ENCODE measurements around the gene NEDD9.

The NEDD9 gene

DNA sequence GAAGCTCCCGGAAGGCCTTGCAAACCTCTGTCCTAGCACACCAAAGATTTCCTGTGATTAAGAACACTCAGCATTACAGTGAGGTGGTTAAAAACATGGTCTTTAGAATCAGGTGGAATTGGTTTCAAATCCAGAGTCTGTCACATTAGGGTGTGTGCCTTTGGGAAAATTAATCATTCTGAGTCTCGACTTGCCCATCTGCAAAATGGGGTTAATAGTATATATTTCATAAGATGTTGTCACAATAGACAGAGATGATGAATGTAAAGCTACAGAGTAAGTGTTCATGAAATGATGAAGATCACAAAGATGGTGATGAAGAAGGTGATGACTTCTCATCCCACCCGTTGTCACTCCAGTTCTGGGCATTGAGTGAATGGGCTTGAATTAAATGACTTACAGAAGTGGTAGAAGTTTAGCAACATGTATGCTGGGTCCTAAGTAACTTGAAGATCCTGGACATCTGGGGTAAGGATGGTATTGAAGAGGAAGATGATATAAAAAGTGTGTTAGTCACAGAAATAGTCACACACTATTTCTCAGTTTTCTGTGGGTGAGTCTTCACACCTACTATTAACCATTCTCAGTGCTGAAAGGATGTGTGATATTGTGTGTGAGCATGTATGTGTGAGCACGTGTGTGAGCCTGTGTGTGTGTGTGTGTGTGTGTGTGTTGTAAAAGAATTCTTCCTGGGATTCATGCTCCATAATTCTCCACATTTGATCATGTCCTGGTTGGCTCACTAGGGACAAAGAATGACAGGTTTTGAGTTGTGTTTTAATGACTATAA lies 28.0 kb upstream of the NEDD9 start:
- Histone ChIP-seq H3K4me3 (ENCODE audit: low read length) (no peak overlapping the region), H3K4me1 (ENCODE audit: low read length) (peaks cover 10% of the 10 kb centered on the region), H3K79me2 (ENCODE audit: low read length) (0 out of 2 replicates have a peak, but pooled peaks cover 5% of the 10 kb centered on the region), H3K4me2 (ENCODE audit: low read length) (no peak overlapping the region), H3K27ac (ENCODE audit: low read length) (no peak overlapping the region), H3K27me3 (ENCODE audit: low read depth, low read length) (no peaks in the 10 kb centered on the region), H3K9me3 (ENCODE audit: insufficient read depth, low read length) (no peaks in the 10 kb centered on the region), H3K36me3 (replicated peaks; ENCODE audit: low read depth, low read length) (peaks cover 35% of the 10 kb centered on the region), H4K20me1 (ENCODE audit: insufficient read depth, low read length) (peaks cover 9% of the 10 kb centered on the region; the same call in 1 of the 2 replicates), H2AFZ (ENCODE audit: low read depth, low read length) (no peak overlapping the region), H3K9ac (ENCODE audit: low read length) (no peak overlapping the region)
- no peak for TF ChIP-seq CTCF (IDR thresholded peaks at IDR 0.05; ENCODE audit: low read depth, low read length)
- TF ChIP-seq EZH2phosphoT487 (IDR thresholded peaks at IDR 0.05; ENCODE audit: low read depth): no peak

DNA sequence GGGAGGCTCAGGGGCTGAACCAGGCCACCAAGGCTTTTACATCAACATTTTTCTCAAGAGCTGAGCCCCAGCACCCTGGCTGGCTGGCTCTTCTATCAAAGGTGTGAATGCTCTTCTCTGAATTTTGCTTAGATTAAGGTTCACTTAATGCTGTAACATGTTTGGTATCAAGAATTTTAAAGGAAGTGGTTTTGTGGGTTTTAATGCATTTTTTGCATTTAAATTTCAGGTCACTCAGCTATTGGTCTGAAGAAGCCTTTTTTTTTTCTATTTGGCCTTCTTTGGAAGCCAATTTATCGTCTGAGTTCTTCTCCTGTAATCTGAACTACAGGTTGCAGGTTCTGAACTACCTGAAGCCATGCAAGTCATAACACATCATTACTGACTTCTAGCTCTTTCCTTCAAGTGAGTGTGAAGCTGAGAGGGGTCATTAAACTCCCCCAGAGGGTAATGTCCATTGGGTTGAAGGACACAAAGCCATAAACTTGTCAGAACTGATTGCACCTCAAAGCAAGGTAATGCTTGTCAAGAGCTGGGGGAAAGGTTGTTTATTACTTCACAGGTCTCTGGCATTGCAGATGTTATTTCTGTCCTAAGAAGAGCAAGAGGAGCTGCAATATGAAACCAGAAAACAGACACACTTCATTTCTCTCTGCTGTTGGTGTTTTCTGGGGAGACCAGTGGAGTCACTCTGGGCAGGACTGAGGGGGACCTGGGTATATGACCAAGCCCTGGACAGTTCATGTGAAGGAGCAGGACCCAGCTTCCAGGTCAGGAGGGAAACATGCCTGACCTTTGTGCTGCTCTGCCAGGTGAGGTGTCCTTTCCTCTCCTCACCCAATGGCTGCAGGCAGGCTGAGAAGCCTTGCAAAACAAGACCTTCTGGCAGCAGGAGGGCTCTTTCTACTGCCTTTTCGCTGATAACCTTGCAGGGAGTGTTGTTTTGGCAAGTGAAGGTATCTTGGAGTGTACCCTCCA lies 26.1 kb upstream of the NEDD9 start:
- H3K27me3 ChIP-seq (ENCODE audit: low read depth, low read length): no peaks in the 10 kb centered on the region
- H3K4me1 ChIP-seq (ENCODE audit: low read length): peaks cover 10% of the 10 kb centered on the region
- no peaks in the 10 kb centered on the region for H3K9me3 ChIP-seq (ENCODE audit: insufficient read depth, low read length)
- H3K4me2 ChIP-seq (ENCODE audit: low read length): no peak overlapping the region
- no peak overlapping the region for H3K9ac ChIP-seq (ENCODE audit: low read length)
- TF ChIP-seq EZH2phosphoT487 (IDR thresholded peaks at IDR 0.05; ENCODE audit: low read depth) (no peak), CTCF (IDR thresholded peaks at IDR 0.05; ENCODE audit: low read depth, low read length) (no peak)
- H3K27ac ChIP-seq (ENCODE audit: low read length): no peak overlapping the region
- no peak overlapping the region for H2AFZ ChIP-seq (ENCODE audit: low read depth, low read length)
- H3K79me2 ChIP-seq (ENCODE audit: low read length): 0 out of 2 replicates have a peak, but pooled peaks cover 5% of the 10 kb centered on the region
- peaks cover 21% of the 10 kb centered on the region for H3K36me3 ChIP-seq (replicated peaks; ENCODE audit: low read depth, low read length)
- peaks cover 9% of the 10 kb centered on the region; the same call in 1 of the 2 replicates for H4K20me1 ChIP-seq (ENCODE audit: insufficient read depth, low read length)
- no peak overlapping the region for H3K4me3 ChIP-seq (ENCODE audit: low read length)

DNA sequence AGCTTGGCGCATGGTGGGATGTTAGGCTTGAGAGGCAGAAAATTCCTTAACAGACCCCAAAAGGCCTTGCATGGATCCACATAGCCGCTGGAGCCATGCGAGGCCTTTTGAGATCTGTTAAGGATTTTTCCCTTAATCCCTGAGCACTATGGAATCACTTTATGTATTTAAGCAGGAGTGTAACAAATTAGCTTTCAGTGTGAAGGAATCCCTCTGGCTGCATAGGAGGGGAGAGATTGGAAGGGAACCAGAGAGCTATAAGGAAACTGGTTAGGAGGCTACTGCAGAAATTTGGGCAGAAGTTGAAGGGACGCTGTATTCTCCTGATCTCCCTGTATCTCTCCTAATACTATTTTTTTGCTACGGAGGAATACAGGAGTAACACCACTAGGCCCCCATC lies 23.1 kb upstream of the NEDD9 start:
- Histone ChIP-seq H3K4me1 (ENCODE audit: low read length) (peaks cover 10% of the 10 kb centered on the region), H3K9ac (ENCODE audit: low read length) (no peak overlapping the region), H3K27ac (ENCODE audit: low read length) (no peak overlapping the region), H3K9me3 (ENCODE audit: insufficient read depth, low read length) (no peaks in the 10 kb centered on the region), H3K79me2 (ENCODE audit: low read length) (no peaks in the 10 kb centered on the region), H3K4me2 (ENCODE audit: low read length) (no peak overlapping the region), H3K4me3 (ENCODE audit: low read length) (no peak overlapping the region), H3K27me3 (ENCODE audit: low read depth, low read length) (no peaks in the 10 kb centered on the region), H2AFZ (ENCODE audit: low read depth, low read length) (no peak overlapping the region), H3K36me3 (replicated peaks; ENCODE audit: low read depth, low read length) (peaks cover 14% of the 10 kb centered on the region), H4K20me1 (ENCODE audit: insufficient read depth, low read length) (peaks cover 6% of the 10 kb centered on the region; the same call in 1 of the 2 replicates)
- TF ChIP-seq EZH2phosphoT487 (IDR thresholded peaks at IDR 0.05; ENCODE audit: low read depth) (no peak), CTCF (IDR thresholded peaks at IDR 0.05; ENCODE audit: low read depth, low read length) (no peak)

GRCh38 chr6:11253594-11253993 lies 21.1 kb upstream of the NEDD9 start:
- peaks cover 35% of the 10 kb centered on the region for H3K36me3 ChIP-seq (replicated peaks; ENCODE audit: low read depth, low read length)
- no peak overlapping the region for H3K4me2 ChIP-seq (ENCODE audit: low read length)
- no peaks in the 10 kb centered on the region for H3K27me3 ChIP-seq (ENCODE audit: low read depth, low read length)
- H3K27ac ChIP-seq (ENCODE audit: low read length): no peak overlapping the region
- no peak overlapping the region for H2AFZ ChIP-seq (ENCODE audit: low read depth, low read length)
- no peak overlapping the region for H3K4me3 ChIP-seq (ENCODE audit: low read length)
- no peaks in the 10 kb centered on the region for H3K9me3 ChIP-seq (ENCODE audit: insufficient read depth, low read length)
- peaks cover 5% of the 10 kb centered on the region for H3K4me1 ChIP-seq (ENCODE audit: low read length)
- no peak overlapping the region for H3K9ac ChIP-seq (ENCODE audit: low read length)
- H4K20me1 ChIP-seq (ENCODE audit: insufficient read depth, low read length): peaks cover 2% of the 10 kb centered on the region; the same call in 1 of the 2 replicates
- H3K79me2 ChIP-seq (ENCODE audit: low read length): no peaks in the 10 kb centered on the region
- TF ChIP-seq EZH2phosphoT487 (IDR thresholded peaks at IDR 0.05; ENCODE audit: low read depth) (no peak), CTCF (IDR thresholded peaks at IDR 0.05; ENCODE audit: low read depth, low read length) (no peak)
